ENCODE results near the gene TCEAL2. TPM values are rescaled to one million over a fixed set of nuclear protein-coding genes. Genes with fewer than 3 reads are reported as not detected.
"Not testable (repeated sequence)": the region's sequence is repeated elsewhere in the genome, so short reads cannot be mapped to it uniquely, and the experiment has no call there.

Gene TCEAL2
- total RNA-seq, 1 experiment from 2014 or later = not detected

GRCh38 chrX:102115748-102116147, 9.7 kb upstream of the TCEAL2 start:
- ChIA-PET CTCF (no interaction called here), POLR2A (ENCODE audit: unreplicated experiment) (no interaction called here)
- H3K27ac ChIP-seq = no peak overlapping the region
- intact Hi-C loops (cut with micrococcal nuclease; ENCODE audit: unreplicated experiment) = no loop called here
- DNase-seq = no peak
- H3K4me3 ChIP-seq = no peak overlapping the region
- H2AFZ ChIP-seq = no peak overlapping the region
- no peaks in the 10 kb centered on the region for H3F3A ChIP-seq (ENCODE audit: insufficient read depth, low read depth)
- H4K20me1 ChIP-seq (ENCODE audit: insufficient read depth) = no peaks in the 10 kb centered on the region
- no peak overlapping the region for H3K4me2 ChIP-seq
- H3K9me3 ChIP-seq (ENCODE audit: insufficient read depth, low read depth) = no peaks in the 10 kb centered on the region
- no TSS peak for BruUV-seq (replicated peaks)
- no peaks in the 10 kb centered on the region for H3K36me3 ChIP-seq (ENCODE audit: low read depth)
- H3K9me2 ChIP-seq (ENCODE audit: insufficient read depth) = no peaks in the 10 kb centered on the region
- no peaks in the 10 kb centered on the region for H3K4me1 ChIP-seq (replicated peaks; ENCODE audit: insufficient read depth)
- H3K27me3 ChIP-seq (ENCODE audit: insufficient read depth, low read depth) = no peaks in the 10 kb centered on the region
- no peaks in the 10 kb centered on the region for H3K79me2 ChIP-seq (ENCODE audit: low read depth)
- TF ChIP-seq EZH2 (IDR thresholded peaks at IDR 0.05; ENCODE audit: low read depth) (no peak), CTCF (conservative IDR thresholded peaks at IDR 0.05) (no peak)

- H3K27ac ChIP-seq; H4K20me1 ChIP-seq (ENCODE audit: insufficient read depth); H3K27me3 ChIP-seq (ENCODE audit: insufficient read depth, low read depth); H3K9me3 ChIP-seq (ENCODE audit: insufficient read depth, low read depth); DNase-seq; H3K9me2 ChIP-seq (ENCODE audit: insufficient read depth); H3K4me3 ChIP-seq; H3K79me2 ChIP-seq (ENCODE audit: low read depth); H3K36me3 ChIP-seq (ENCODE audit: low read depth); H2AFZ ChIP-seq; POLR2A ChIA-PET (ENCODE audit: unreplicated experiment); CTCF ChIA-PET; H3K4me2 ChIP-seq; BruUV-seq (replicated peaks); H3F3A ChIP-seq (ENCODE audit: insufficient read depth, low read depth); H3K4me1 ChIP-seq (replicated peaks; ENCODE audit: insufficient read depth): not testable (repeated sequence)
- intact Hi-C loops (cut with micrococcal nuclease; ENCODE audit: unreplicated experiment) = loop anchor here (5.0 kb wide), 1 partner anchor 737 kb away; no protein-coding TSS in a partner anchor
Observed at GRCh38 chrX:102125014-102125413, 465 bp upstream of the TCEAL2 start.

DNA sequence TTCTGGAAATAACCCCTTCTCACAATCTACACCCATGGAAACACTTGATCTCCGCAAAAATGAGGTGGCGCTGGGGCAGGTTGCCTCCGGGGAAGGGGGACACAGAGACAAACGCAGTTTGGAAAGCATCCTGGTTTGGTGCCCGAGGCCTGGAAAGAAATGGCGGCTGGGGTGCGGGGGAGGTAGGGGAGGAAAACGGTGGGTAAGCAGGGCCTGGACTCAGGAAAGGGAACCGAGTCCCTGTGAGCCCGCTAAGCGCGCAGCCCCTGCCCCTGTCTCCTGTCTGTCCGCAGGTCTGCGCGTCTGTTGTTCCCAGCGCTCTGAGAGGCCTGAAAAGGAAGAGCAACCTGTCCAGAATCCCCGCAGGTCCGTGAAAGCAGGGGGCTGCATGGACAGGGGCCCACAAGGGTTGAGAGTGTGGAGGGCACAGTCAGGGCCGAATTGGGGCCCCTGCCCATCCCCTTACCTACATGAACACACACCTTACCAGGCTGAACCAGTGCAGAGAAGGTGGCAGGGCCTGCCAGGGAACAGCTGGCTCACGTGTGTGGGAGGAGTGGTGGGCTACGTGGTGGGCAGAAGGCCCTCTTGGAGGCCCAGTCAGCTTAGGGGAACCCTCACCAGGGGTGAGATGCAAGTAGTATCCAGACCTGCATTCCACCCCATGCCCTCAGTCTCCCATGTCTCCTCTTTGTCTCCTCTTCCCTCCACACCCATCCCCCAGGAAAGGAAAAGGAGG, 770 bp downstream of the TCEAL2 start:
- DNase-seq; CTCF ChIA-PET; H3K9me2 ChIP-seq (ENCODE audit: insufficient read depth); H3F3A ChIP-seq (ENCODE audit: insufficient read depth, low read depth); H3K36me3 ChIP-seq (ENCODE audit: low read depth); H3K4me2 ChIP-seq; H2AFZ ChIP-seq; H3K27ac ChIP-seq; H3K27me3 ChIP-seq (ENCODE audit: insufficient read depth, low read depth); H4K20me1 ChIP-seq (ENCODE audit: insufficient read depth); H3K4me3 ChIP-seq; H3K79me2 ChIP-seq (ENCODE audit: low read depth); BruUV-seq (replicated peaks); H3K9me3 ChIP-seq (ENCODE audit: insufficient read depth, low read depth); H3K4me1 ChIP-seq (replicated peaks; ENCODE audit: insufficient read depth); POLR2A ChIA-PET (ENCODE audit: unreplicated experiment): not testable (repeated sequence)
- intact Hi-C loops (cut with micrococcal nuclease; ENCODE audit: unreplicated experiment) = loop anchor here (5.0 kb wide), 1 partner anchor 736 kb away; no protein-coding TSS in a partner anchor

DNA sequence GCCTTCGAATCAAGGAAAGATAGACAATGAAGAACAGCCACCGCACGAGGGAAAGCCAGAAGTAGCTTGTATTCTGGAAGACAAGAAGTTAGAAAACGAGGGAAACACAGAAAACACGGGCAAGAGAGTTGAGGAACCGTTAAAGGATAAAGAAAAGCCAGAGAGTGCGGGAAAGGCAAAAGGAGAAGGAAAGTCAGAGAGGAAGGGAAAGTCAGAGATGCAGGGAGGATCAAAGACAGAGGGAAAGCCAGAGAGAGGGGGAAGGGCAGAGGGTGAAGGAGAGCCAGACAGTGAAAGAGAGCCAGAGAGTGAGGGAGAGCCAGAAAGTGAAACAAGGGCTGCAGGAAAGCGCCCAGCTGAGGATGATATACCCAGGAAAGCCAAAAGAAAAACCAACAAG, 1.4 kb downstream of the TCEAL2 start:
- CTCF ChIA-PET = no interaction called here
- H2AFZ ChIP-seq = no peak overlapping the region
- no peak for TF ChIP-seq CTCF (conservative IDR thresholded peaks at IDR 0.05)
- no peak for TF ChIP-seq EZH2 (IDR thresholded peaks at IDR 0.05; ENCODE audit: low read depth)
- no peak overlapping the region for H3K4me2 ChIP-seq
- H4K20me1 ChIP-seq (ENCODE audit: insufficient read depth) = no peaks in the 10 kb centered on the region
- intact Hi-C loops (cut with micrococcal nuclease; ENCODE audit: unreplicated experiment) = loop anchor here (5.0 kb wide), 1 partner anchor 735 kb away; no protein-coding TSS in a partner anchor
- no peaks in the 10 kb centered on the region for H3F3A ChIP-seq (ENCODE audit: insufficient read depth, low read depth)
- H3K9me2 ChIP-seq (ENCODE audit: insufficient read depth) = no peaks in the 10 kb centered on the region
- no peak overlapping the region for H3K27ac ChIP-seq
- no peaks in the 10 kb centered on the region for H3K27me3 ChIP-seq (ENCODE audit: insufficient read depth, low read depth)
- no peak for DNase-seq
- no peaks in the 10 kb centered on the region for H3K36me3 ChIP-seq (ENCODE audit: low read depth)
- POLR2A ChIA-PET (ENCODE audit: unreplicated experiment) = no interaction called here
- BruUV-seq (replicated peaks) = no TSS peak
- H3K4me1 ChIP-seq (replicated peaks; ENCODE audit: insufficient read depth) = no peaks in the 10 kb centered on the region
- no peak overlapping the region for H3K4me3 ChIP-seq
- H3K9me3 ChIP-seq (ENCODE audit: insufficient read depth, low read depth) = no peaks in the 10 kb centered on the region
- H3K79me2 ChIP-seq (ENCODE audit: low read depth) = no peaks in the 10 kb centered on the region

Measured in PC-9 (cell line).